ENCODE data around the gene TDRD5. TPM values are rescaled to one million over a fixed set of nuclear protein-coding genes. Genes with fewer than 3 reads are reported as not detected.
"Not testable (repeated sequence)": the region's sequence is repeated elsewhere in the genome, so short reads cannot be mapped to it uniquely, and the experiment has no call there.

The TDRD5 gene
- total and polyA plus RNA-seq, 9 donors, result 0.05 to 0.46 (median 0.19) TPM; not detected in 3

GRCh38 chr1:179637211-179637860 lies 45.7 kb downstream of the TDRD5 start:
- 54 to 67% (median 58%) methylated on average over 5 of the region's 5 CpGs for WGBS, 3 donors
- intact Hi-C loops (cut with DNase I), result no loop called here

GRCh38 chr1:179661018-179661417 lies 69.4 kb downstream of the TDRD5 start:
- Histone ChIP-seq H3K4me1 (ENCODE audit: insufficient read depth) (no peaks in the 10 kb centered on the region), H3K36me3 (no peaks in the 10 kb centered on the region), H3K9me3 (no peaks in the 10 kb centered on the region), H3K4me3 (no peak overlapping the region), H3K27ac (no peak overlapping the region), H3K27me3 (no peaks in the 10 kb centered on the region)
- no peak for TF ChIP-seq CTCF (IDR thresholded peaks at IDR 0.05)
- TF ChIP-seq POLR2A (IDR thresholded peaks at IDR 0.05), result no peak
- TF ChIP-seq EP300 (IDR thresholded peaks at IDR 0.05), result no peak
- no peak for DNase-seq
- intact Hi-C loops (cut with DNase I), result no loop called here

More at GRCh38 chr1:179637211-179637860, 45.7 kb downstream of the TDRD5 start:
- no peak for DNase-seq
- TF ChIP-seq POLR2A (IDR thresholded peaks at IDR 0.05) (no peak), CTCF (IDR thresholded peaks at IDR 0.05) (no peak), EP300 (IDR thresholded peaks at IDR 0.05) (no peak)
- H3K36me3 ChIP-seq, result no peaks in the 10 kb centered on the region
- no peaks in the 10 kb centered on the region for H3K9me3 ChIP-seq
- H3K4me3 ChIP-seq, result no peak overlapping the region
- no peak overlapping the region for H3K27ac ChIP-seq
- no peaks in the 10 kb centered on the region for H3K27me3 ChIP-seq
- H3K4me1 ChIP-seq (ENCODE audit: insufficient read depth), result no peaks in the 10 kb centered on the region

DNA sequence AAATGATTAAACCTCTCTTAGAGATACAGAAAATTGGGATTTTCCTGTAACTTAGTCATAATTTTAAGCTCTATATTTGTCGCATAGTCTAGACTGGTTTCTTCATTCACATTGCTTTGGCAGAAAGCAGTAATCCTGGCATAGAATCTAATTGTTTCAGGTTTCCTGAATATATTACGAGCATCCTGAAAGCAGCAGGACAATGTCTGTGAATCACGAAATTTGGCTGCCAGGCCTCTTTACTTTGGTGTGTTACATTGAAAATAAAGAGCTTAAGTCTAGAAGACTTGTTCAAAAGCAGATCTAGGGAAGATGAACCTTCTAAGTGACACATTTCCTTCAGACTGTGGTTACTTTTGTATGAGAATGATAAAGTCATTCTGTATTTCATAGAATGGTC lies 72.2 kb downstream of the TDRD5 start:
- DNase-seq, result no peak
- H3K4me1 ChIP-seq (ENCODE audit: insufficient read depth), result no peaks in the 10 kb centered on the region
- H3K9me3 ChIP-seq, result no peaks in the 10 kb centered on the region
- no peaks in the 10 kb centered on the region for H3K27me3 ChIP-seq
- 63 to 82% (median 66%) methylated on average over 3 of the region's 3 CpGs for WGBS, 3 donors
- no peak overlapping the region for H3K4me3 ChIP-seq
- no peaks in the 10 kb centered on the region for H3K36me3 ChIP-seq
- intact Hi-C loops (cut with DNase I), result no loop called here
- H3K27ac ChIP-seq, result no peak overlapping the region
- TF ChIP-seq POLR2A (IDR thresholded peaks at IDR 0.05) (no peak), CTCF (IDR thresholded peaks at IDR 0.05) (no peak), EP300 (IDR thresholded peaks at IDR 0.05) (no peak)

DNA sequence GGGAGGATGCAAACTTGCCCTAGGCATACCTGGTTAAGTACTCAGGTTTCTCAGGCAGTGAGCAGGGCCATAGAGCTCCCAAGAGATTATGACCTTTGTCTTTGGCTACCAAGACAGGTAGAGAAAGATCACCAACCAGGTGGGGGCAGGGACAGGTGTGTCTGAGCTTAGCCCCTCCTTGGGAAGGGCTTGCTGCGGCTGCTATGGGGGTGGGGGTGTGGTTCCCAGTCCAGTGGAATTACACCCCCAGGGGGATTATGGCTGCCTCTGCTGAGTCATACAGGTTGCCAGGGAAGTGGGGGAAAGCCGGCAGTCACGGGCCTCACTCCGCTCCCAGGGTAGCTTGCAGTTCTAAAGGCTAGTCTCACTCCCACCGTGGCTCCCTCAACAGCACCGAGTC lies 86.2 kb downstream of the TDRD5 start:
- H3K36me3 ChIP-seq, result no peaks in the 10 kb centered on the region
- no peaks in the 10 kb centered on the region for H3K27me3 ChIP-seq
- H3K4me3 ChIP-seq, result no peak overlapping the region
- TF ChIP-seq CTCF (IDR thresholded peaks at IDR 0.05), result no peak
- no peak for TF ChIP-seq EP300 (IDR thresholded peaks at IDR 0.05)
- TF ChIP-seq POLR2A (IDR thresholded peaks at IDR 0.05), result no peak
- DNase-seq, result no peak
- intact Hi-C loops (cut with DNase I), result no loop called here
- no peaks in the 10 kb centered on the region for H3K9me3 ChIP-seq
- no peak overlapping the region for H3K27ac ChIP-seq
- no peaks in the 10 kb centered on the region for H3K4me1 ChIP-seq (ENCODE audit: insufficient read depth)
- 84 to 98% (median 89%) methylated on average over 3 to 6 of the region's 6 CpGs for WGBS, 3 donors

- H3K9me3 ChIP-seq; H3K36me3 ChIP-seq; intact Hi-C loops (cut with DNase I); H3K27me3 ChIP-seq; H3K27ac ChIP-seq; DNase-seq; H3K4me1 ChIP-seq (ENCODE audit: insufficient read depth); H3K4me3 ChIP-seq: not testable (repeated sequence)
- 44 to 51% (median 50%) methylated on average over 6 of the region's 6 CpGs for WGBS, 3 donors
Measured at GRCh38 chr1:179694530-179694929, 102.9 kb downstream of the TDRD5 start.
